Peyer's patch (tissue), 4 donors: Measurements from ENCODE around the gene KIF11.

Experiments
- CTCF ChIP-seq, 6 experiments: fragments of 450-650 bp in 4 of 6; fragments of 200-600 bp in 2 of 6; sonication (generic) in 1 of 6; IDR thresholded peaks; one replicate each; pipeline ENCODE4 v1.5.1; 2017 to 2019; ENCODE audit warnings: antibody characterized with exemption in 6 of 6, mild to moderate bottlenecking in 3 of 6, moderate library complexity in 1 of 6
- POLR2A ChIP-seq, 2 donors: fragments of 450-650 bp; IDR thresholded peaks; one replicate each; pipeline ENCODE4 v1.5.1; 2017; ENCODE audit warnings: antibody characterized with exemption in 2 of 2, mild to moderate bottlenecking in 2 of 2, moderate library complexity in 2 of 2

- no peak for TF ChIP-seq CTCF (IDR thresholded peaks at IDR 0.05)
- TF ChIP-seq POLR2A (IDR thresholded peaks at IDR 0.05), result no peak
These were observed 63.5 kb downstream of the KIF11 start for GRCh38 chr10:92656266-92656961.
